Fibroblast of lung (primary cell): Measurements from ENCODE around the gene RXFP1. TPM values are rescaled to one million over a fixed set of nuclear protein-coding genes. Genes with fewer than 3 reads are reported as not detected.

Source experiments
- DNase-seq, 2 donors: peaks; one replicate each; pipeline versions ENCODE4 v3.0.0 to v3.0.0-alpha.2; 2010; ENCODE audit warnings: low read depth in 2 of 2
- H2AFZ ChIP-seq: 2 replicates; pipeline ENCODE4 v1.5.1; 2012; ENCODE audit warnings: low read length, control low read depth, inconsistent platforms
- H3K27ac ChIP-seq: 2 replicates; pipeline ENCODE4 v1.5.1; 2011; ENCODE audit warnings: low read length, control low read depth; ENCODE audit not compliant: insufficient read depth
- H3K27me3 ChIP-seq: 2 replicates; pipeline ENCODE4 v1.5.1; 2011; ENCODE audit warnings: mild to moderate bottlenecking, low read length; ENCODE audit not compliant: control insufficient read depth, insufficient read depth
- H3K36me3 ChIP-seq: 2 replicates; pipeline ENCODE4 v1.5.1; 2011; ENCODE audit warnings: low read length; ENCODE audit not compliant: control insufficient read depth, insufficient read depth
- H3K4me1 ChIP-seq: 2 replicates; pipeline ENCODE4 v1.5.1; 2011; ENCODE audit warnings: low read length; ENCODE audit not compliant: control insufficient read depth, insufficient read depth; ENCODE audit errors: extremely low read depth
- H3K4me2 ChIP-seq: 2 replicates; pipeline ENCODE4 v1.5.1; 2011; ENCODE audit warnings: low read length, control low read depth; ENCODE audit not compliant: insufficient read depth; ENCODE audit errors: extremely low read depth
- H3K4me3 ChIP-seq, 4 experiments: fragments of 200-600 bp in 1 of 4; sonication (generic) in 1 of 4; replicated peaks in 1 of 4; 2 replicates each; pipeline ENCODE4 v1.5.1; 2011 to 2016; ENCODE audit warnings: low read length in 4 of 4, low read depth in 3 of 4, mild to moderate bottlenecking in 3 of 4, control low read depth in 2 of 4, inconsistent platforms in 1 of 4, mixed read lengths in 1 of 4; ENCODE audit not compliant: insufficient read depth in 1 of 4; ENCODE audit errors: control extremely low read depth in 1 of 4
- H3K79me2 ChIP-seq: 2 replicates; pipeline ENCODE4 v1.5.1; 2012; ENCODE audit warnings: mild to moderate bottlenecking, low read length, inconsistent platforms; ENCODE audit not compliant: control insufficient read depth, insufficient read depth
- H3K9ac ChIP-seq: 2 replicates; pipeline ENCODE4 v1.5.1; 2011; ENCODE audit warnings: mild to moderate bottlenecking, low read length, control low read depth; ENCODE audit not compliant: insufficient read depth
- H3K9me3 ChIP-seq: 2 replicates; pipeline ENCODE4 v1.5.1; 2012; ENCODE audit warnings: low read depth, low read length; ENCODE audit not compliant: control insufficient read depth, insufficient read depth
- H4K20me1 ChIP-seq: 2 replicates; pipeline ENCODE4 v1.5.1; 2011; ENCODE audit warnings: low read length; ENCODE audit not compliant: control insufficient read depth, insufficient read depth; ENCODE audit errors: extremely low read depth
- EZH2 ChIP-seq: IDR thresholded peaks from 2 replicates; pipeline ENCODE4 v1.5.1; 2012; ENCODE audit warnings: low read length, control low read depth, mild to moderate bottlenecking; ENCODE audit errors: missing control alignments
- polyA plus RNA-seq, 2 donors: library from polyadenylated mRNA; depleted of rRNA in 1 of 2; stranded (reverse) in 1 of 2; unstranded in 1 of 2; fragments of >200 nt; gene quantifications; 2 replicates each; pipeline ENCODE4 v1.2.1, GENCODE V29; 2011 to 2012; ENCODE audit warnings: missing spikeins in 1 of 2
- total RNA-seq: library from RNA; depleted of rRNA; stranded (reverse); fragments of >200 nt; gene quantifications from 2 replicates; pipeline ENCODE4 v1.2.1, GENCODE V29; 2014
- TF ChIP-seq, protein P1 (sequence below), 2 donors: IDR thresholded peaks in 1 of 2; conservative IDR thresholded peaks in 1 of 2; 1 replicate in 1 of 2; 2 replicates in 1 of 2; pipeline ENCODE4 v1.5.1; 2011 to 2012; ENCODE audit warnings: low read length in 2 of 2, control low read depth in 1 of 2, inconsistent platforms in 1 of 2, low read depth in 1 of 2, mild to moderate bottlenecking in 1 of 2

The RXFP1 gene
- total and polyA plus RNA-seq, 2 donors (not counting 1 experiment from before 2014, with no cell fraction given) = 0.10 to 1.3 TPM

DNA sequence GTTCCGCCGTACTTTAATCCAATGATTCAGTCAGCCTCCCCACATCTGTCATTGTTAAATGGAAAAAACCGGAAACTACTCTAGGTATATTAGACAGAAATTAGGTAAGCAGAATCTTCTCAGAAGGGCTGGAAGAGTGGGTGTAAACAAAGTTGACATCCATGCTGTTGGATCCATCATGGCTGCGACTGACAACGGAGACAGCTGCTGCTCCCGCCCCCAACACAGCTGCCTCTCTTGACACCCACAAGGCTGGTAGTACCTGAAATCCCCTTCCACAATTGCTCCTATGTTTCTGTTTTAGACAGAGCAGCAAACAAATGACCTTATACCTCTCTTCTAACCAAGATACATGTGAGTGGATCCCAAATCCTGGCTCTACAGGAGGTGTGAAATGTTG lies 66.6 kb downstream of the RXFP1 start:
- no peaks in the 10 kb centered on the region for H3K9me3 ChIP-seq

DNA sequence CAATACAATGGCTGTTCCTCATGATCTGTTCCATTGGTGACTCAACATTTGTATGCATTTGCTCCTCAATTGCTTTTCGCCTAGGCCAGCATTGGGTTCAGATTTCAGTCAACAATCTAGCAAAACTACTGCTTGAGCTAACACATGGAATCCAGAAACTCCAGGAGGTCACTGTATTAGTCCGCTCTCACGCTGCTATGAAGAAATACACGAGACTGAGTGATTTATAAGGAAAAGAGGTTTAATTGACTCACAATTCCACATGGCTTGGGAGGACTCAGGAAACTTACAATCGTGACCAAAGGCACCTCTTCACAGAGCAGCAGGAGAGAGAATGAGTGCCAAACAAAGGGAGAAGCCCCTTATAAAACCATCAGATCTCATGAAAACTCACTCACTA lies 67.1 kb downstream of the RXFP1 start:
- H3K4me2 ChIP-seq = no peak overlapping the region

More for the DNA sequence above, 66.6 kb downstream of the RXFP1 start:
- no peaks in the 10 kb centered on the region for H3K4me1 ChIP-seq
- H2AFZ ChIP-seq = no peak overlapping the region
- H4K20me1 ChIP-seq = no peaks in the 10 kb centered on the region
- no peaks in the 10 kb centered on the region for H3K36me3 ChIP-seq
- no peak overlapping the region for H3K4me2 ChIP-seq
- TF ChIP-seq EZH2 = no peak
- TF ChIP-seq, protein P1, sequence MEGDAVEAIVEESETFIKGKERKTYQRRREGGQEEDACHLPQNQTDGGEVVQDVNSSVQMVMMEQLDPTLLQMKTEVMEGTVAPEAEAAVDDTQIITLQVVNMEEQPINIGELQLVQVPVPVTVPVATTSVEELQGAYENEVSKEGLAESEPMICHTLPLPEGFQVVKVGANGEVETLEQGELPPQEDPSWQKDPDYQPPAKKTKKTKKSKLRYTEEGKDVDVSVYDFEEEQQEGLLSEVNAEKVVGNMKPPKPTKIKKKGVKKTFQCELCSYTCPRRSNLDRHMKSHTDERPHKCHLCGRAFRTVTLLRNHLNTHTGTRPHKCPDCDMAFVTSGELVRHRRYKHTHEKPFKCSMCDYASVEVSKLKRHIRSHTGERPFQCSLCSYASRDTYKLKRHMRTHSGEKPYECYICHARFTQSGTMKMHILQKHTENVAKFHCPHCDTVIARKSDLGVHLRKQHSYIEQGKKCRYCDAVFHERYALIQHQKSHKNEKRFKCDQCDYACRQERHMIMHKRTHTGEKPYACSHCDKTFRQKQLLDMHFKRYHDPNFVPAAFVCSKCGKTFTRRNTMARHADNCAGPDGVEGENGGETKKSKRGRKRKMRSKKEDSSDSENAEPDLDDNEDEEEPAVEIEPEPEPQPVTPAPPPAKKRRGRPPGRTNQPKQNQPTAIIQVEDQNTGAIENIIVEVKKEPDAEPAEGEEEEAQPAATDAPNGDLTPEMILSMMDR (conservative IDR thresholded peaks at IDR 0.05 in 1 of 2, IDR thresholded peaks at IDR 0.05 in 1 of 2; ENCODE audit: low read depth in 1 of 2, low read length in 2 of 2) = no peak
- H3K27ac ChIP-seq = no peak overlapping the region
- no peaks in the 10 kb centered on the region for H3K79me2 ChIP-seq
- H3K9ac ChIP-seq = no peak overlapping the region
- no peak for DNase-seq
- H3K4me3 ChIP-seq = no peak overlapping the region
- H3K27me3 ChIP-seq = no peaks in the 10 kb centered on the region

DNA sequence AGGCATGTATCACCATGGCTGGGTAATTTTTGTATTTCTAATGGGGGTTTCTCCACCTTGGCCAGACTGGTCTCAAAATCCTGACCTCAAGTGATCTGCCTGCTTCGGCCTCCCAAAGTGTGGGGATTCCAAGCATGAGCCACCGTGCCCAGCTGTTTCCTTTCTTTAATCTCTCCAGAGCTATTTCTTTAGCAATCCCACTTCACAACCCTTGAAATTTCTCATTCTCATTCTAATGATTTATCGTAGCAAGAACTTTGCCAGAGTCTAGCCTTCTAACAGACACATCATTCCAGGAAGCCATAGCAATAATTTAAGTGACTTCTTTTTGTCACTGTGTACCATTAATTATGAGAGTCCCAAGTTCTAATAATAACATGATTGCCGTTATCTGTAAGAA lies 68.6 kb downstream of the RXFP1 start:
- Histone ChIP-seq H2AFZ (no peak overlapping the region), H3K27ac (no peak overlapping the region), H3K4me3 (no peak overlapping the region), H3K27me3 (no peaks in the 10 kb centered on the region), H3K9ac (no peak overlapping the region), H3K4me2 (no peak overlapping the region), H3K36me3 (no peaks in the 10 kb centered on the region), H3K79me2 (no peaks in the 10 kb centered on the region), H3K9me3 (no peaks in the 10 kb centered on the region), H3K4me1 (no peaks in the 10 kb centered on the region), H4K20me1 (no peaks in the 10 kb centered on the region)
- no peak for TF ChIP-seq EZH2
- TF ChIP-seq, protein P1 (conservative IDR thresholded peaks at IDR 0.05 in 1 of 2, IDR thresholded peaks at IDR 0.05 in 1 of 2; ENCODE audit: low read depth in 1 of 2, low read length in 2 of 2) = no peak
- no peak for DNase-seq

More for the DNA sequence above, 67.1 kb downstream of the RXFP1 start:
- H3K36me3 ChIP-seq = no peaks in the 10 kb centered on the region
- H2AFZ ChIP-seq = no peak overlapping the region
- no peak for TF ChIP-seq EZH2
- TF ChIP-seq, protein P1 (conservative IDR thresholded peaks at IDR 0.05 in 1 of 2, IDR thresholded peaks at IDR 0.05 in 1 of 2; ENCODE audit: low read depth in 1 of 2, low read length in 2 of 2) = no peak
- H3K9ac ChIP-seq = no peak overlapping the region
- no peaks in the 10 kb centered on the region for H3K9me3 ChIP-seq
- H3K4me3 ChIP-seq = no peak overlapping the region
- no peaks in the 10 kb centered on the region for H4K20me1 ChIP-seq
- no peak for DNase-seq
- H3K4me1 ChIP-seq = no peaks in the 10 kb centered on the region
- no peaks in the 10 kb centered on the region for H3K79me2 ChIP-seq
- H3K27ac ChIP-seq = no peak overlapping the region
- no peaks in the 10 kb centered on the region for H3K27me3 ChIP-seq
